Measurements from ENCODE around the gene ADGRL1.
"Not testable (repeated sequence)": the region's sequence is repeated elsewhere in the genome, so short reads cannot be mapped to it uniquely, and the experiment has no call there.

Gene ADGRL1

GRCh38 chr19:14205452-14206287 is at the start of gene ADGRL1:
Gene ADGRL1, minus strand, starts transcription at chr19:14206169. Its CDS starts 22,567 bp downstream, at chr19:14183602.
- peak within 1 kb of the TSS; percentile 67 for H3K4me3 ChIP-seq (ENCODE audit: low read depth, low read length)
- DNase-seq; H3K36me3 ChIP-seq; H3K9me3 ChIP-seq (ENCODE audit: severe bottlenecking); H3K27me3 ChIP-seq (ENCODE audit: insufficient read depth, low read depth, severe bottlenecking): not testable (repeated sequence)
- H3K27ac ChIP-seq: peak within 1 kb of the TSS; percentile 86

GRCh38 chr19:14255316-14255715 is 49.3 kb upstream of the ADGRL1 start:
- H3K4me3 ChIP-seq (ENCODE audit: low read depth, low read length); DNase-seq; H3K36me3 ChIP-seq; H3K27ac ChIP-seq; H3K9me3 ChIP-seq (ENCODE audit: severe bottlenecking); H3K27me3 ChIP-seq (ENCODE audit: insufficient read depth, low read depth, severe bottlenecking): not testable (repeated sequence)

GRCh38 chr19:14253822-14254599 is 48.0 kb upstream of the ADGRL1 start:
- not testable (repeated sequence) for H3K27ac ChIP-seq; H3K9me3 ChIP-seq (ENCODE audit: severe bottlenecking); H3K4me3 ChIP-seq (ENCODE audit: low read depth, low read length); H3K36me3 ChIP-seq; H3K27me3 ChIP-seq (ENCODE audit: insufficient read depth, low read depth, severe bottlenecking)
- peak; percentile 29 for DNase-seq

- not testable (repeated sequence) for H3K27me3 ChIP-seq (ENCODE audit: insufficient read depth, low read depth, severe bottlenecking); H3K9me3 ChIP-seq (ENCODE audit: severe bottlenecking); H3K36me3 ChIP-seq; H3K27ac ChIP-seq; H3K4me3 ChIP-seq (ENCODE audit: low read depth, low read length); DNase-seq
Observed at GRCh38 chr19:14252136-14252535, 46.2 kb upstream of the ADGRL1 start.

GRCh38 chr19:14250870-14251269 is 44.9 kb upstream of the ADGRL1 start:
- Histone ChIP-seq H3K27ac (no peak overlapping the region), H3K36me3 (no peaks in the 10 kb centered on the region), H3K9me3 (ENCODE audit: severe bottlenecking) (no peaks in the 10 kb centered on the region)

GRCh38 chr19:14250315-14250714 is 44.3 kb upstream of the ADGRL1 start:
- not testable (repeated sequence) for H3K27ac ChIP-seq; H3K4me3 ChIP-seq (ENCODE audit: low read depth, low read length); DNase-seq; H3K9me3 ChIP-seq (ENCODE audit: severe bottlenecking); H3K27me3 ChIP-seq (ENCODE audit: insufficient read depth, low read depth, severe bottlenecking); H3K36me3 ChIP-seq

More at GRCh38 chr19:14250870-14251269, 44.9 kb upstream of the ADGRL1 start:
- no peak for DNase-seq
- no peak overlapping the region for H3K4me3 ChIP-seq (ENCODE audit: low read depth, low read length)
- H3K27me3 ChIP-seq (ENCODE audit: insufficient read depth, low read depth, severe bottlenecking): no peaks in the 10 kb centered on the region
- no peak for TF ChIP-seq CTCF (IDR thresholded peaks at IDR 0.05; ENCODE audit: low read depth, low read length)

- not testable (repeated sequence) for H3K27me3 ChIP-seq (ENCODE audit: insufficient read depth, low read depth, severe bottlenecking); H3K27ac ChIP-seq; H3K4me3 ChIP-seq (ENCODE audit: low read depth, low read length)
Observed at GRCh38 chr19:14249891-14250290, 43.9 kb upstream of the ADGRL1 start.

GRCh38 chr19:14249012-14249754 is 43.2 kb upstream of the ADGRL1 start:
- peak overlapping the region; percentile 90 for H3K27ac ChIP-seq
- not testable (repeated sequence) for H3K36me3 ChIP-seq; H3K9me3 ChIP-seq (ENCODE audit: severe bottlenecking); H3K27me3 ChIP-seq (ENCODE audit: insufficient read depth, low read depth, severe bottlenecking)
- peak overlapping the region; percentile 59 for H3K4me3 ChIP-seq (ENCODE audit: low read depth, low read length)
- peak; percentile 66 for DNase-seq

More at GRCh38 chr19:14249891-14250290, 43.9 kb upstream of the ADGRL1 start:
- H3K9me3 ChIP-seq (ENCODE audit: severe bottlenecking); DNase-seq; H3K36me3 ChIP-seq: not testable (repeated sequence)

- H3K27ac ChIP-seq: peak overlapping the region; percentile 90
- DNase-seq: peak; percentile 93
Observed at GRCh38 chr19:14248578-14249011, 42.6 kb upstream of the ADGRL1 start.

GRCh38 chr19:14247548-14248471 is 41.8 kb upstream of the ADGRL1 start:
- peak overlapping the region; percentile 32 for H3K4me3 ChIP-seq (ENCODE audit: low read depth, low read length)
- H3K27ac ChIP-seq: peak overlapping the region; percentile 69
- DNase-seq: peak; percentile 37
- H3K27me3 ChIP-seq (ENCODE audit: insufficient read depth, low read depth, severe bottlenecking); H3K36me3 ChIP-seq; H3K9me3 ChIP-seq (ENCODE audit: severe bottlenecking): not testable (repeated sequence)

More at GRCh38 chr19:14248578-14249011, 42.6 kb upstream of the ADGRL1 start:
- H3K9me3 ChIP-seq (ENCODE audit: severe bottlenecking): no peaks in the 10 kb centered on the region
- no peak for TF ChIP-seq CTCF (IDR thresholded peaks at IDR 0.05; ENCODE audit: low read depth, low read length)
- H3K36me3 ChIP-seq: no peaks in the 10 kb centered on the region
- H3K27me3 ChIP-seq (ENCODE audit: insufficient read depth, low read depth, severe bottlenecking): no peaks in the 10 kb centered on the region
- H3K4me3 ChIP-seq (ENCODE audit: low read depth, low read length): peak overlapping the region; percentile 59

- not testable (repeated sequence) for H3K27ac ChIP-seq; H3K36me3 ChIP-seq; H3K27me3 ChIP-seq (ENCODE audit: insufficient read depth, low read depth, severe bottlenecking); DNase-seq; H3K9me3 ChIP-seq (ENCODE audit: severe bottlenecking); H3K4me3 ChIP-seq (ENCODE audit: low read depth, low read length)
Observed at GRCh38 chr19:14247205-14247547, 41.2 kb upstream of the ADGRL1 start.

Data from WERI-Rb-1 (cell line).